Mesothelial cell of epicardium (in vitro differentiated cells): ENCODE measurements around the gene ALAD. TPM values are rescaled to one million over a fixed set of nuclear protein-coding genes. Genes with fewer than 3 reads are reported as not detected.

Experiments
- DNase-seq, 2 experiments: peaks; one replicate each; pipeline ENCODE4 v3.0.0; 2021; ENCODE audit warnings: low spot score in 2 of 2; ENCODE audit not compliant: unreplicated experiment in 2 of 2
- H3K27ac Mint-ChIP-seq: 2 replicates; pipeline ENCODE4 v1.8.0; 2021; ENCODE audit warnings: mixed read lengths
- H3K27me3 Mint-ChIP-seq: 2 replicates; pipeline ENCODE4 v1.8.0; 2021; ENCODE audit warnings: low read depth, mixed read lengths
- H3K36me3 Mint-ChIP-seq: 2 replicates; pipeline ENCODE4 v1.8.0; 2021; ENCODE audit warnings: mixed read lengths
- H3K4me1 Mint-ChIP-seq: 2 replicates; pipeline ENCODE4 v1.8.0; 2021; ENCODE audit warnings: mixed read lengths
- H3K4me3 Mint-ChIP-seq: 2 replicates; pipeline ENCODE4 v1.8.0; 2021; ENCODE audit warnings: mild to moderate bottlenecking, moderate library complexity, mixed read lengths
- H3K9me3 Mint-ChIP-seq: 2 replicates; pipeline ENCODE4 v1.8.0; 2021; ENCODE audit warnings: mixed read lengths
- CTCF ChIP-seq: fragments of 200-600 bp; sonication (generic); IDR thresholded peaks from one replicate; pipeline ENCODE4 v1.5.0; 2021; ENCODE audit warnings: antibody characterized with exemption; ENCODE audit not compliant: unreplicated experiment
- total RNA-seq: library from RNA; stranded (reverse); gene quantifications from 3 replicates; pipeline ENCODE4 v1.2.1, GENCODE V29; 2021

Gene ALAD
- total RNA-seq, 1 donor from 2014 or later = 45.6 TPM

- Mint-ChIP-seq H3K27ac (no peak overlapping the region), H3K4me1 (peaks cover 21% of the 10 kb centered on the region), H3K36me3 (peaks cover 19% of the 10 kb centered on the region), H3K9me3 (no peaks in the 10 kb centered on the region), H3K4me3 (no peak overlapping the region), H3K27me3 (no peaks in the 10 kb centered on the region)
- DNase-seq = no peak
- TF ChIP-seq CTCF = no peak
These were observed 5.9 kb downstream of the ALAD start for GRCh38 chr9:113395000-113395861.

- DNase-seq = no peak
- H3K4me3 Mint-ChIP-seq = no peak overlapping the region
- H3K27me3 Mint-ChIP-seq = no peaks in the 10 kb centered on the region
- TF ChIP-seq CTCF = no peak
- H3K9me3 Mint-ChIP-seq = no peaks in the 10 kb centered on the region
- peaks cover 9% of the 10 kb centered on the region for H3K4me1 Mint-ChIP-seq
- no peak overlapping the region for H3K27ac Mint-ChIP-seq
- peaks cover 25% of the 10 kb centered on the region for H3K36me3 Mint-ChIP-seq
These were observed 7.8 kb downstream of the ALAD start for GRCh38 chr9:113393281-113393680.

- peak overlapping the region; percentile 9 for H3K27ac Mint-ChIP-seq
These were observed 9.2 kb downstream of the ALAD start for GRCh38 chr9:113391917-113392316.

DNA sequence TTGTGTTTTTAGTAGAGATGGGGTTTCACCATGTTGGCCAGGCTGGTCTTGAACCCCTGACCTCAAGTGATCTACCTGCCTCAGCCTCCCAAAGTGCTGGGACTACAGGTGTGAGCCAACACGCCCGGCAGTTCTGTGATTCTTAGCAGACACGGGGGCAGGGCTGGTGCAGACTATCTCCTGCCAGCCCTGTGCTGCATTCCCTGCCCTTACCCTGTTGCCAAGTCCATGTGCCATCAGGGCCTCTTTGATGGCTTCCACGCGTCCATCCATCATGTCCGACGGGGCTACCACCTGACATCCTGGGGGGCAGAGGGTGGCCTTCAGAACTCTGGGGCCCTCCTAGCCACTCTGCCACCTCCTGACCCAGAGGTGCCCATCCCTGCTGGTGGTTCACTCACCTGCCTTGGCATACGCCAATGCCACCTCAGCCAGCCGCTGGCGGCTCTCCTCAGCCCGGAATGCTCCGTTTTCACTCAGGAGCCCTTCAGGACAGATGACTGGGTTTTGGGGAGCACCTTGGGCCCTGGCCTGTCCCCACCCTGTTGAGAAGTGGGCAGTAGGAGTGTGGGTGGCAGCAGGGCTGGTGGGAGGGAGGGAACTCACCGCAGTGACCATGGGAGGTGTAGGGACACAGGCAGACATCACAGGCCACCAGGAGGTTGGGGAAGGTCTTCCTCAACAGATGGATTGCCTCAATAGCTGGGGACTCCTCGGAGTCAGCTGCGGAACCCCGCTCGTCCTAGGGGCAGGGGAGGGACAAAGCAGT is 10.7 kb downstream of the ALAD start:
- Mint-ChIP-seq H3K27ac (no peak overlapping the region), H3K4me3 (no peak overlapping the region)

More at GRCh38 chr9:113391917-113392316, 9.2 kb downstream of the ALAD start:
- Mint-ChIP-seq H3K36me3 (peaks cover 37% of the 10 kb centered on the region), H3K27me3 (no peaks in the 10 kb centered on the region), H3K4me3 (no peak overlapping the region), H3K9me3 (no peaks in the 10 kb centered on the region), H3K4me1 (peaks cover 6% of the 10 kb centered on the region)
- DNase-seq = no peak
- no peak for TF ChIP-seq CTCF

DNA sequence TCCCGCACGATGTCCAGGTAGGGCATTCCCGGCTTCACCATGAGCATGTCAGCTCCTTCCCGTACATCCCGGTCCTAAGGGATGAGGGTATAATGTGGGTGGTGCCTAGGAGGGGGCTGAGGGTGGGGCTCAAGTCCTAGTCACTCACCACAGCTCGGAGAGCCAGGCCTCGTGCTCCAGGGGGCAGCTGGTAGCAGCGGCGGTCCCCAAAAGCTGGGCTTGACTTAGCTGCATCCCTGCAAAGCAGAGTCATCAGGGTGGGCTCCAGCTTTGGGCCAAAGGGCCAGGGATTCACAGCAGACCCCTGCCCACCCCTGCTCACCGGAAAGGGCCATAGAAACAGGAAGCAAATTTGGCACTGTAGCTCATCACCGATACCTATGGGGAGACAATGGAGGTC is 11.6 kb downstream of the ALAD start:
- DNase-seq = no peak
- H3K27me3 Mint-ChIP-seq = no peaks in the 10 kb centered on the region
- no peak overlapping the region for H3K4me3 Mint-ChIP-seq
- H3K9me3 Mint-ChIP-seq = no peaks in the 10 kb centered on the region
- H3K36me3 Mint-ChIP-seq = peaks cover 38% of the 10 kb centered on the region
- no peak for TF ChIP-seq CTCF
- H3K27ac Mint-ChIP-seq = no peak overlapping the region
- H3K4me1 Mint-ChIP-seq = no peaks in the 10 kb centered on the region

More for the DNA sequence above, 10.7 kb downstream of the ALAD start:
- Mint-ChIP-seq H3K27me3 (no peaks in the 10 kb centered on the region), H3K36me3 (peaks cover 42% of the 10 kb centered on the region), H3K9me3 (no peaks in the 10 kb centered on the region), H3K4me1 (no peaks in the 10 kb centered on the region)
- TF ChIP-seq CTCF = no peak
- DNase-seq = no peak
